GM12892 (cell line): ENCODE measurements around the gene PCDHGC3.
A peak's percentile ranks its signal among the peaks of the same experiment; 100 is the strongest.

Source experiments
- DNase-seq: peaks from one replicate; pipeline ENCODE4 v3.0.0; 2011; ENCODE audit not compliant: insufficient read length
- FAIRE-seq: peaks from 2 replicates; lab custom pipeline; 2011; peaks lifted over from hg19 to GRCh38; lab: Jason Lieb, UNC
- POLR2A ChIP-seq: IDR thresholded peaks from 2 replicates; pipeline ENCODE4 v1.6.1; 2011; ENCODE audit warnings: low read depth, low read length, control low read depth
- POLR2AphosphoS5 ChIP-seq: IDR thresholded peaks from 2 replicates; pipeline ENCODE4 v1.6.1; 2011; ENCODE audit warnings: low read depth, low read length, control low read depth
- TAF1 ChIP-seq: IDR thresholded peaks from 2 replicates; pipeline ENCODE4 v1.6.1; 2011; ENCODE audit warnings: low read depth, mild to moderate bottlenecking, control low read depth, low read length, borderline replicate concordance

PCDHGC3 gene

DNA sequence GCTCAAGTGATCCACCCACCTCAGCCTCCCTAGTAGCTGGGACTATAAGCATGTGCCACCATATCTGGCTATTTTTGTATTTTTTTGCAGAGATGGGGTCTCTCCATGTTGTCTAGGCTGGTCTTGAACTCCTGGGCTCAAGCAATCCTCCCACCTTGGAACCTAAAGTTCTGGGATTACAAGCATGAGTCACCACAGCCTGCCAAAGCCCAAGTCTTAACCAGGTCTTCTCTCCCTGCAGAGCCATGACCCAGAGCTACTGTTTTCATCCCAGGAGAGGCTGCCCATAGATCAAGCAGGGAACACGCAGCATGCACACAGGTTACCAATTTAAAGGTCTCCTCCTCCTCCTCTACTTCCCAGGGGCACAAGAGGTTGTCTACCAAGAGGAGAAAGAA, 42.9 kb downstream of the PCDHGC3 start:
- no peak for TF ChIP-seq POLR2A
- no peak for TF ChIP-seq POLR2AphosphoS5
- no peak for TF ChIP-seq TAF1
- FAIRE-seq (no peak), DNase-seq (no peak)

DNA sequence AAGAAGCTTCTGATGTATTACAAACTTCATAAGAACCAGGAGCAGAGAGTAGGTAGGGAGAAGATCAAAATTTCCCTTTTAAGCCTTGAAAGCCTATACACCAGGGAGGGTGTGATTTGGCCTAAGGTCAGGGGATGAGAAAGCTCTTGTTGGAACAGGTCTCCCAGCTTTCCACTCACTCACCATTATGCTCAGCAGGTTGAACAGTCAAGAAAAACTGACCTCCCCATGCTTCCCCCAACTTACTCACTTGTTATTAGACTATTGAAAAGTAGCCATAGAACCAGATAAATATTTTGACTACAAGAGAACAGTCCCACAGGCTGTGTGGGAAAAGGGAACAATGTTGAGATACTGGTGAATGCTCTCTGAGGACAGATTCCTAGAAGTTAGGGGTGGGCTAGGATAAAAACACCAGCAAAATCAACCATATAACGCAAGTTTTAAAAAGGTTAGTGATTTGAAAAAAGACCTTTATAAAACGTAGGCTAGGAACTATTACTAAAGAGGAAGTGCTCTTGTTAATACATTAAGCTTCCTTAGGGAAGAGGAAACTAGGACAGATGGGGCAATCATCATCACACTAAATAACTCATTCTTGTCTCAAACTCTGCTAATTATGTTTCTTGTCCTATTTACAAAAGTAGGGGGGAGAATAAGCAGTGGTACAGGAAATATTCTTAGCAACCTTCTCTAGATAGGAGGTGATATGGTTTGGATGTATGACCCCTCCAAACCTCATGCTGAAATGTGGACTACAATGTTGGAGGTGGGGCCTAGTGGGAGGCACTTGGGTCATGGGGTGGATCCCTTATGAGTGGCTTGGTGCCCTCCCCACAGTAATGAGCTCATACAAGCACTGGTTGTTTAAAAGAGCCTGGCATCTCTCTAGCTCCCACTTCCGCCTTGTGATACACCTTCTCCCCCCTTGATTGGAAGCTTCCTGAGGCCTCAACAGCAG, 44.1 kb downstream of the PCDHGC3 start:
- FAIRE-seq (no peak), DNase-seq (no peak)
- TF ChIP-seq TAF1 (no peak), POLR2AphosphoS5 (no peak), POLR2A (no peak)

DNA sequence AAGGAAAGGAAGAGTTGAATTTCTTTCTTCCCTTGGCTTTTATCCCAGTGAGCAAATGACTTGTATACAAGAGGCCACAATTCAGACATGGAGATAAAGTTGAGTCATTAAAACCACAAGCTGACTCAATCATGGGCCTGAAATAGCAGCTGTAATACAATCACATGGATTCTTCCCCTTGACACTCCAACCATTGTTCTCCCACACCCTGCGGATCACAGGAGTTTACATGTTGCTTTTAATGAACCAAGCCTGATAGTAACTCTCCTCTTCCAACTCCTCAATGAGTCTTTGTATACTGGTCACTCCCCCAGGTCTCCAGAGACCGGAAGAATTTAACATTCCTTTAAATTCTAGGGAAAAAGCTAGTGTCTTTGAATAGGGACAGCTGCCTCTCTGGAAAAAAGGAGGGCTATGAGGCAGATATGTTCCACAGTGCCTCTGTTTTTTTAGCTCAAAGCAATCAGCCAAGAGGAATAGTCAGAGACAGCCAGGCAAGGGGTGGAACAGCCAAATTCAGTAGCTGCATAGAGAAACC, 45.5 kb downstream of the PCDHGC3 start:
- TF ChIP-seq POLR2AphosphoS5 (no peak), TAF1 (no peak), POLR2A (no peak)
- no peak for DNase-seq
- no peak for FAIRE-seq

DNA sequence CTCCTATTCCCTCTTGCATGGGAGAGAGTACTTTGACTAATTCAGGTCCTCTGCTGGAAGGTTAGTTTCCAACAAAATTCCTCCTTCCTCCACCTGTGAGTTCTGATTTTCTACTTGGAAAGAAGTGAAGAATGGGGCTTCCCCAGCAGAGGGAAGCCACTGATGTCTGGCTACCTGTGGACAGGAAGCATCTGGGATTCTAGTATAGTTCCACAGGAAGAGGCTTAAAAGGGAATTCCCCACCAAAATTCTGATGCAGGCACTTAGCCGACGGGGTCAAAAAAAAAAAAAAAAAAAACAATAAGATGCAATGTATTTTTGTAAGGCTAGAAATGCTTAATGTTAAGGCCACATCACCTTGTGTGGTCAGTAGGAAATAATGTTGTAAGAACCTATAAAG, 46.5 kb downstream of the PCDHGC3 start:
- DNase-seq (no peak), FAIRE-seq (no peak)
- no peak for TF ChIP-seq POLR2A
- TF ChIP-seq POLR2AphosphoS5: no peak
- TF ChIP-seq TAF1: no peak

DNA sequence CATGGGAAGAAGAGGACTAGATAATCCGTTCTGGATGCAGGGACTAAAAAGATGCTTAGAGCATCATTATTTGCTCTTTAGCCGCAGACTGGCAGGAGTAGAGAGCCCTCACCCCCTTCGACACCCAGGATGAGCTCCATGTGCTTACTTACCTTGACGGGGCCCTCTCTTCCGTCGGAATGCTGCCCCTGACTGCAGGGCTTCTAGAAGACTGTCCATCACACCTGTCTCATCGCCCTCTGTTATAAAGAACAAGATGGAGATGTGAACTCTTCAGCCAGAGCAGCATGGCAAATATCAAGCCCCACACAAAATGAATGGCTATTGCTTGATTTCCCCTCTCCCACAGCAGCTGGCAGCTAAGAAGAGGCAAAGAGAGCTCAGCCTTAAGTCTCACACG, 48.2 kb downstream of the PCDHGC3 start:
- TF ChIP-seq POLR2A: no peak
- TF ChIP-seq TAF1: no peak
- no peak for TF ChIP-seq POLR2AphosphoS5
- no peak for DNase-seq
- FAIRE-seq: no peak

DNA sequence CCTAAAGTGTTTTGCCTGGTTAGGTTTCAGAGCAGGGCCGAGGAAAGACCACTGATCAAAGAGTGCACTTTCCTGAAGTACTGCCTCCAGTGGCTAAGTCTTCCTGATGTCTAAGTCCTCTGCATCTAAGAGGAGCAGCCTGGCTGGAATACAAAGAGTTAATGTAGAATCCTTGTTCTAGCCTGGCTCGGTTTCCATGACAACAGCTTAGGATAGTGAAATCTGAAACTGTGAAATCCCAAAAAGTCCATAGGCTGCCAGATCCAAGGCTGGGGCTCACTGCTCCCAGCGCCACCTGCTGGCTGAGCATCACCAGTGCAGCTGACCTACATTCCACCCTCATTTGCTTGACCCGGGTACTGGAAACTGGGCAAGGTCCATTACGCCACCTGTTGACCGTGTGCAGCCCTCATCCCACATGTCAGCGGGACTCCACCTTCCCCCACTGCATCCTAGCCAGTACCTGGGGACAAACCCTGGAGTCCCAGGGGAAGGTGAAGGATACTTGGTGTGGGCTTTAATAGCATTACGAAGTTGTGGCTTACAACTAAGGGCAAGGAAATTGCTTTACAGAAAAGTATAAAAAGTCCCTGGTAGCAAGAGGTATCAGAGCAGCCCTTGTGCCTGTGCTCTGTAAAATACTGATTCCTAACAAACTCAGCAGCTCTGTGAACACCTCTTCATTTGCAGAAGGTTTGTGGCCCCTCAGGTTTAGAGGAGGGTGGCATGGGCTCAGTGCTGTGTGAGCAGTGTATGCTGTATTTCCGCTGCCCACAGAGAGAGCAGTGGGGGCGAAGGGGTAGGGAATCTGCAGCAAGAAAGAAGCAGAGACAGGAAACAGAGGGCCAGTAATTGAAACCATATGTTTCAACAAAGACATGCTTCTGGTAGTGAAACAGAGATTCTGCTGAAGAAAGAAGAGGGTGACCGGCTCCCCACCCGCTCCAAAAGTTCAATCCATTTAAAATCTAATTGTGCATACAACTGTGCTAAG, 49.1 kb downstream of the PCDHGC3 start:
- FAIRE-seq: peak; percentile 97
- no peak for TF ChIP-seq TAF1
- TF ChIP-seq POLR2AphosphoS5: no peak
- TF ChIP-seq POLR2A: no peak
- DNase-seq: no peak

DNA sequence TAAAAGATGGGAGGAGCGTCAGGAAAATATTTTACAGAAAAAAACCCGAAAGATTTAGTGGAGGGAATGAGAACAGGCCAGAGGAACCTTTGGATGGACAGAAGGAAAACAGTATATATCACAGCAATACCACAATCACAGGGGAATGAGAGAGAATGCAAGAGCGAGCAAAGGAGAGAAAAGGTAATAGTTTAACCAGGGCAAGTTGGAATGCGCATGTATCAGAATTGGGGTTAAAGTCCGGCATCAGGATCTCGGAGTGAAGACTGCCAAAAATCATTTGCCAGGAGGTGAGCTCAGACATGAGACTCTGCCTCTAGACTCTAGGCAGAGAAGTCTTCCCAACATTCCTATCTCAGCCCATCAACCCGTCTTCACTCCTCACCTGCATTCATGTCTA, 49.9 kb downstream of the PCDHGC3 start:
- TF ChIP-seq POLR2A: no peak
- TF ChIP-seq POLR2AphosphoS5: no peak
- TF ChIP-seq TAF1: no peak
- no peak for FAIRE-seq
- no peak for DNase-seq

DNA sequence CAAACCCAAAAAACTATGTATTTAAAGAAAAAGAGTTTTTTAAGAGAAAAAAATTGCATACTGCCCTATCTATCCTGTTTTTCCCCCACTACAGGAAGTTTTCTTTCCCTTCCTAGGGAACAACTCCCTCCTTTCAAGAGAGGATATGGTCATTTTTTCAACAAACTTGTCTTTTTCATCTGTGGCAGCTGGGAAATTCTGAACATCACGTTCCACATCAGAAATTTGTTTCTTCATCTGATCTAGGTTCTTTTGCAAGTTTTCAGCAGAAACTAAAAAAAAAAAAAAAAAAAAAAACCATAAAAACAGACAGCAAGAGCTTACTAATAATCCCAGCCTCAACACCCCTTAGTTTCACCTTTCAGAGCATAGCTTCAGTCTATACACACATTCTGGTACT, 51.7 kb downstream of the PCDHGC3 start:
- FAIRE-seq (no peak), DNase-seq (no peak)
- TF ChIP-seq POLR2AphosphoS5: no peak
- no peak for TF ChIP-seq POLR2A
- no peak for TF ChIP-seq TAF1
